ENCODE measurements around the gene GABARAPL2.
"Not testable (repeated sequence)": the region's sequence is repeated elsewhere in the genome, so short reads cannot be mapped to it uniquely, and the experiment has no call there.

GABARAPL2 gene

GRCh38 chr16:75546293-75546692, 19.9 kb upstream of the GABARAPL2 start:
- TF ChIP-seq ZC3H10 (CRISPR knock-in tag; IDR thresholded peaks at IDR 0.05) (no peak), GLIS3 (CRISPR knock-in tag; IDR thresholded peaks at IDR 0.05) (no peak), TOX (CRISPR knock-in tag; IDR thresholded peaks at IDR 0.05; ENCODE audit: borderline replicate concordance) (no peak), ZNF8 (CRISPR knock-in tag; IDR thresholded peaks at IDR 0.05) (no peak), POU6F1 (CRISPR knock-in tag; IDR thresholded peaks at IDR 0.05; ENCODE audit: borderline replicate concordance, low read depth) (no peak), CSDC2 (CRISPR knock-in tag; IDR thresholded peaks at IDR 0.05) (no peak), RARB (CRISPR knock-in tag; IDR thresholded peaks at IDR 0.05) (no peak), ZNF565 (CRISPR knock-in tag; conservative IDR thresholded peaks at IDR 0.05; ENCODE audit: low read depth) (no peak), PPARA (CRISPR knock-in tag; IDR thresholded peaks at IDR 0.05; ENCODE audit: borderline replicate concordance) (no peak), ARNTL (CRISPR knock-in tag; IDR thresholded peaks at IDR 0.05; ENCODE audit: borderline replicate concordance, low read depth) (no peak), BACH2 (CRISPR knock-in tag; IDR thresholded peaks at IDR 0.05; ENCODE audit: borderline replicate concordance) (no peak), SNAI2 (CRISPR knock-in tag; IDR thresholded peaks at IDR 0.05) (no peak), CREB5 (CRISPR knock-in tag; IDR thresholded peaks at IDR 0.05; ENCODE audit: low read depth) (no peak)
- no peak for ATAC-seq

GRCh38 chr16:75548456-75548855, 17.7 kb upstream of the GABARAPL2 start:
- ATAC-seq, result not testable (repeated sequence)

- TF ChIP-seq RARB (CRISPR knock-in tag; IDR thresholded peaks at IDR 0.05), result no peak
- TF ChIP-seq ISL1 (CRISPR knock-in tag; IDR thresholded peaks at IDR 0.05), result no peak
- peak; percentile 25 for ATAC-seq
Observed at GRCh38 chr16:75550211-75550662, 15.9 kb upstream of the GABARAPL2 start.

- TF ChIP-seq CSDC2 (CRISPR knock-in tag; IDR thresholded peaks at IDR 0.05) (no peak), TCF4 (CRISPR knock-in tag; IDR thresholded peaks at IDR 0.05; ENCODE audit: borderline replicate concordance) (no peak), PPARA (CRISPR knock-in tag; IDR thresholded peaks at IDR 0.05; ENCODE audit: borderline replicate concordance) (no peak)
- no peak for ATAC-seq
Observed at GRCh38 chr16:75552951-75553350, 13.2 kb upstream of the GABARAPL2 start.

GRCh38 chr16:75555213-75555706, 10.9 kb upstream of the GABARAPL2 start:
- ATAC-seq, result peak; percentile 94
- TF ChIP-seq OSR1 (CRISPR knock-in tag; IDR thresholded peaks at IDR 0.05) (no peak), SNAI2 (CRISPR knock-in tag; IDR thresholded peaks at IDR 0.05) (no peak), ARNTL (CRISPR knock-in tag; IDR thresholded peaks at IDR 0.05; ENCODE audit: borderline replicate concordance, low read depth) (no peak), POU6F1 (CRISPR knock-in tag; IDR thresholded peaks at IDR 0.05; ENCODE audit: borderline replicate concordance, low read depth) (no peak), RARB (CRISPR knock-in tag; IDR thresholded peaks at IDR 0.05) (no peak), TCF4 (CRISPR knock-in tag; IDR thresholded peaks at IDR 0.05; ENCODE audit: borderline replicate concordance) (no peak)

- peak; percentile 94 for ATAC-seq
- TF ChIP-seq RARB (CRISPR knock-in tag; IDR thresholded peaks at IDR 0.05) (no peak), CSDC2 (CRISPR knock-in tag; IDR thresholded peaks at IDR 0.05) (0 out of 2 replicates have a peak, but pooled peaks have one; percentile 12), ZNF565 (CRISPR knock-in tag; conservative IDR thresholded peaks at IDR 0.05; ENCODE audit: low read depth) (no peak), ZNF70 (CRISPR knock-in tag; IDR thresholded peaks at IDR 0.05) (no peak), ISL1 (CRISPR knock-in tag; IDR thresholded peaks at IDR 0.05) (no peak), OSR1 (CRISPR knock-in tag; IDR thresholded peaks at IDR 0.05) (no peak), ZNF8 (CRISPR knock-in tag; IDR thresholded peaks at IDR 0.05) (no peak), TSHZ2 (CRISPR knock-in tag; IDR thresholded peaks at IDR 0.05) (0 out of 2 replicates have a peak, but pooled peaks have one; percentile 12), GLIS3 (CRISPR knock-in tag; IDR thresholded peaks at IDR 0.05) (no peak), BACH2 (CRISPR knock-in tag; IDR thresholded peaks at IDR 0.05; ENCODE audit: borderline replicate concordance) (no peak), ESRRG (CRISPR knock-in tag; IDR thresholded peaks at IDR 0.05) (no peak)
Observed at GRCh38 chr16:75555707-75556430, 10.3 kb upstream of the GABARAPL2 start, which contains the start of gene TMEM231. TMEM231 (minus strand) TSS chr16:75556252; CDS start chr16:75556209, 43 bp downstream.
